Transverse colon (tissue), 4 donors: ENCODE data around the gene HIVEP3. TPM values are rescaled to one million over a fixed set of nuclear protein-coding genes. Genes with fewer than 3 reads are reported as not detected.

ENCODE experiments used
- DNase-seq: peaks from one replicate; pipeline ENCODE4 v3.0.0-alpha.2; 2019
- H3K27ac ChIP-seq, 4 donors: fragments of 200-600 bp; sonication (generic); 2 replicates each; pipeline ENCODE4 v1.5.1; 2016 to 2018; ENCODE audit warnings: inconsistent platforms in 4 of 4
- H3K27me3 ChIP-seq: fragments of 200-600 bp; sonication (generic); 2 replicates; pipeline ENCODE4 v1.5.1; 2017; ENCODE audit warnings: inconsistent platforms
- H3K36me3 ChIP-seq, 4 donors: fragments of 200-600 bp; sonication (generic); 2 replicates each; pipeline ENCODE4 v1.5.1; 2017 to 2019; ENCODE audit warnings: inconsistent platforms in 4 of 4
- H3K4me1 ChIP-seq, 4 donors: fragments of 200-600 bp; sonication (generic); 2 replicates each; pipeline ENCODE4 v1.5.1; 2017 to 2020; ENCODE audit warnings: inconsistent platforms in 4 of 4
- H3K4me3 ChIP-seq, 4 donors: fragments of 200-600 bp; sonication (generic); 1 replicate in 1 of 4; 2 replicates in 3 of 4; pipeline versions ENCODE4 v1.5.1 to v1.6.1; 2017 to 2019; ENCODE audit warnings: inconsistent platforms in 4 of 4
- H3K9me3 ChIP-seq, 2 donors: fragments of 200-600 bp; sonication (generic); 2 replicates each; pipeline ENCODE4 v1.5.1; 2017 to 2019; ENCODE audit warnings: inconsistent platforms in 2 of 2
- CTCF ChIP-seq, 5 experiments: fragments of 200-600 bp in 3 of 5; fragments of 450-650 bp in 2 of 5; sonication (generic) in 3 of 5; IDR thresholded peaks; 1 replicate in 2 of 5; 2 replicates in 3 of 5; pipeline ENCODE4 v1.5.1; 2016 to 2017; ENCODE audit warnings: antibody characterized with exemption in 5 of 5, inconsistent platforms in 3 of 5, mild to moderate bottlenecking in 2 of 5, moderate library complexity in 1 of 5
- EP300 ChIP-seq: sonication (generic); formaldehyde crosslinking; IDR thresholded peaks from one replicate; pipeline ENCODE4 v1.6.1; 2017; ENCODE audit warnings: antibody characterized with exemption, low read depth
- POLR2A ChIP-seq: fragments of 450-650 bp; IDR thresholded peaks from one replicate; pipeline ENCODE4 v1.6.1; 2016; ENCODE audit warnings: antibody characterized with exemption, mild to moderate bottlenecking, moderate library complexity
- POLR2AphosphoS5 ChIP-seq, 3 donors: sonication (generic); formaldehyde crosslinking; IDR thresholded peaks; one replicate each; pipeline ENCODE4 v1.6.1; 2016; ENCODE audit warnings: antibody characterized with exemption in 3 of 3
- WGBS, 2 donors: methylation state at CpG; one replicate each; pipeline ENCODE4 v1.1.5; 2018; ENCODE audit warnings: low coverage in 1 of 2; 5-methylcytosine and 5-hydroxymethylcytosine counted together
- in situ Hi-C, 4 donors: fragments of 200-750 bp; cut with MboI; loops; one replicate each; pipeline versions ENCODE4 v1.15.0 to v1.15.1; 2017; ENCODE audit warnings: low sequenced_read_pairs in 3 of 4, low pct_ligation_motif_present in 1 of 4, low pct_unique_long_range_greater_than_20kb in 1 of 4
- intact Hi-C: fragments of 100-400 bp; cut with DNase I; formaldehyde crosslinking; loops from one replicate; pipeline ENCODE4 v1.15.1; 2023; ENCODE audit warnings: low total_unique reads
- total RNA-seq, 4 donors: library from RNA; depleted of rRNA; stranded (reverse); fragments of >200 nt; gene quantifications; one replicate each; pipeline ENCODE4 v1.1.0, GENCODE V29; 2016

HIVEP3 gene
- total RNA-seq, 4 donors from 2014 or later: 3.7 to 15.0 (median 5.2) TPM

- intact Hi-C loops: loop anchor here (5.0 kb wide), 1 partner anchor 250 kb away; no protein-coding TSS in a partner anchor
- no peak for TF ChIP-seq POLR2A
- TF ChIP-seq POLR2AphosphoS5 (IDR thresholded peaks at IDR 0.05): no peak
- no peak for TF ChIP-seq CTCF (IDR thresholded peaks at IDR 0.05)
- no peak for TF ChIP-seq EP300
- H3K4me3 ChIP-seq: peak overlapping the region in 1 of 4 donors; percentile 26
- H3K9me3 ChIP-seq: no peaks in the 10 kb centered on the region
- no peaks in the 10 kb centered on the region for H3K36me3 ChIP-seq
- H3K27me3 ChIP-seq: no peaks in the 10 kb centered on the region
- 68% methylated on average over 3 of the region's 3 CpGs; no CpG with 5 or more reads in 1 of the 2 donors for WGBS, 2 donors
- DNase-seq: no peak
- H3K4me1 ChIP-seq: peaks cover 14 to 28% (median 24%) of the 10 kb centered on the region in 4 donors
- no peak overlapping the region for H3K27ac ChIP-seq
- in situ Hi-C loops: no loop called here
Observed at GRCh38 chr1:41517062-41517438, 401.7 kb downstream of the HIVEP3 start.

- peak overlapping the region; percentile 26 to 50 (median 36) for H3K4me3 ChIP-seq
- 23 to 50% methylated on average over 2 to 46 of the region's 53 CpGs for whole genome bisulfite sequencing, 2 donors
- intact Hi-C loops (loop anchor here (5.0 kb wide), 1 partner anchor 249 kb away; no protein-coding TSS in a partner anchor), in situ Hi-C loops (no loop called here)
- TF ChIP-seq POLR2A (no peak), POLR2AphosphoS5 (IDR thresholded peaks at IDR 0.05) (peak in 1 of 3 donors; percentile 38), EP300 (no peak), CTCF (IDR thresholded peaks at IDR 0.05) (peak; percentile 75 to 92 (median 90))
- peak; percentile 93 for DNase-seq
- no peaks in the 10 kb centered on the region for H3K27me3 ChIP-seq
- H3K9me3 ChIP-seq: no peaks in the 10 kb centered on the region
- H3K27ac ChIP-seq: peak overlapping the region; percentile 47 to 83 (median 66)
- no peaks in the 10 kb centered on the region for H3K36me3 ChIP-seq
- peaks cover 14 to 28% (median 24%) of the 10 kb centered on the region in 4 donors for H3K4me1 ChIP-seq
Observed at GRCh38 chr1:41516168-41517061, 402.3 kb downstream of the HIVEP3 start.

GRCh38 chr1:41515778-41516167, 402.9 kb downstream of the HIVEP3 start:
- intact Hi-C loops: loop anchor here (5.0 kb wide), 1 partner anchor 248 kb away; no protein-coding TSS in a partner anchor
- Histone ChIP-seq H3K36me3 (no peaks in the 10 kb centered on the region), H3K27ac (peak overlapping the region; percentile 47 to 83 (median 66)), H3K9me3 (no peaks in the 10 kb centered on the region), H3K4me1 (peaks cover 14 to 28% (median 24%) of the 10 kb centered on the region in 4 donors), H3K4me3 (no peak overlapping the region), H3K27me3 (no peaks in the 10 kb centered on the region)
- in situ Hi-C loops: no loop called here
- WGBS, 2 donors: 10% methylated on average over 5 of the region's 6 CpGs; no CpG with 5 or more reads in 1 of the 2 donors
- TF ChIP-seq POLR2A (no peak), CTCF (IDR thresholded peaks at IDR 0.05) (no peak), EP300 (no peak), POLR2AphosphoS5 (IDR thresholded peaks at IDR 0.05) (no peak)
- no peak for DNase-seq

- in situ Hi-C loops: no loop called here
- Histone ChIP-seq H3K4me1 (peaks cover 14 to 28% (median 24%) of the 10 kb centered on the region in 4 donors), H3K27ac (peak overlapping the region; percentile 47 to 83 (median 66)), H3K36me3 (no peaks in the 10 kb centered on the region), H3K9me3 (no peaks in the 10 kb centered on the region), H3K27me3 (no peaks in the 10 kb centered on the region), H3K4me3 (no peak overlapping the region)
- peak; percentile 65 for DNase-seq
- intact Hi-C loops: loop anchor here (5.0 kb wide), 1 partner anchor 248 kb away; no protein-coding TSS in a partner anchor
- TF ChIP-seq EP300 (no peak), POLR2A (no peak), POLR2AphosphoS5 (IDR thresholded peaks at IDR 0.05) (no peak), CTCF (IDR thresholded peaks at IDR 0.05) (no peak)
- 17 to 70% methylated on average over 1 to 5 of the region's 5 CpGs for WGBS, 2 donors
Observed at GRCh38 chr1:41515131-41515678, 403.5 kb downstream of the HIVEP3 start.
